OCI-LY1 (cell line): ENCODE results near the gene CYP4F2.

Experiments
- EZH2 ChIP-seq: fragments of 200-600 bp; sonication (generic), shearing (Covaris generic); IDR thresholded peaks from 2 replicates; pipeline ENCODE4 v1.8.0; 2017; ENCODE audit warnings: borderline replicate concordance, mixed run types, mild to moderate bottlenecking, antibody characterized with exemption, low read length, moderate library complexity, mixed read lengths
- TF ChIP-seq, protein P1 (sequence below): fragments of 200-600 bp; sonication (generic), shearing (Covaris generic); IDR thresholded peaks from 2 replicates; pipeline ENCODE4 v1.5.1; 2017; ENCODE audit warnings: mild to moderate bottlenecking, antibody characterized with exemption, low read length, moderate library complexity, mixed read lengths

DNA sequence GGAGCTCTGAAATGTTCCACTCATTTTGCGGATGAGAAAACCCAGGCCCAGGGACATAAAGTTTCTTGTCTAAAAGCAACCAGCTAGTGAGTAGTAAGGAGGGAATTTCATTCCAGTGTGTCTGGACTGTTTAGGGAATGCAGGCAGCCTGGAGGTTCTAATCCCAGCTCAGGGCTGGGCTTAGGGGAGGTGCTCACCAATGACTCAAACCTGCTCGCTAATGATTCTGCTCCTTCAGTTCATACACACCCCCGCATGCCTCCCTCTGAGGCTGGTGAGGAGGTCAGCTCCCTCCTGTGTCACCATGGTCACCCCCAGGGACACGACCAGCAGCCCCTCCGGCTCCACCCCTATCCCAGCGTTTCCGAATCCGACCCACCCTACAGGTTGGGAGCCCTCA is 34.6 kb downstream of the CYP4F2 start:
- TF ChIP-seq, protein P1, sequence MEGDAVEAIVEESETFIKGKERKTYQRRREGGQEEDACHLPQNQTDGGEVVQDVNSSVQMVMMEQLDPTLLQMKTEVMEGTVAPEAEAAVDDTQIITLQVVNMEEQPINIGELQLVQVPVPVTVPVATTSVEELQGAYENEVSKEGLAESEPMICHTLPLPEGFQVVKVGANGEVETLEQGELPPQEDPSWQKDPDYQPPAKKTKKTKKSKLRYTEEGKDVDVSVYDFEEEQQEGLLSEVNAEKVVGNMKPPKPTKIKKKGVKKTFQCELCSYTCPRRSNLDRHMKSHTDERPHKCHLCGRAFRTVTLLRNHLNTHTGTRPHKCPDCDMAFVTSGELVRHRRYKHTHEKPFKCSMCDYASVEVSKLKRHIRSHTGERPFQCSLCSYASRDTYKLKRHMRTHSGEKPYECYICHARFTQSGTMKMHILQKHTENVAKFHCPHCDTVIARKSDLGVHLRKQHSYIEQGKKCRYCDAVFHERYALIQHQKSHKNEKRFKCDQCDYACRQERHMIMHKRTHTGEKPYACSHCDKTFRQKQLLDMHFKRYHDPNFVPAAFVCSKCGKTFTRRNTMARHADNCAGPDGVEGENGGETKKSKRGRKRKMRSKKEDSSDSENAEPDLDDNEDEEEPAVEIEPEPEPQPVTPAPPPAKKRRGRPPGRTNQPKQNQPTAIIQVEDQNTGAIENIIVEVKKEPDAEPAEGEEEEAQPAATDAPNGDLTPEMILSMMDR = no peak
- TF ChIP-seq EZH2 = no peak
